ENCODE data around the gene PPP2R5B.
A peak's percentile ranks its signal among the peaks of the same experiment; 100 is the strongest.

Gene PPP2R5B

GRCh38 chr11:64888729-64889511, 35.6 kb upstream of the PPP2R5B start:
- DNase-seq: no peak

- DNase-seq: no peak
These were observed 34.0 kb upstream of the PPP2R5B start for GRCh38 chr11:64890522-64890939.

- no peak for DNase-seq
These were observed 33.2 kb upstream of the PPP2R5B start for GRCh38 chr11:64891215-64891848.

- DNase-seq: no peak
These were observed 32.6 kb upstream of the PPP2R5B start for GRCh38 chr11:64891880-64892279.

- no peak for DNase-seq
These were observed 32.1 kb upstream of the PPP2R5B start for GRCh38 chr11:64892411-64892831.

- DNase-seq: no peak
These were observed 31.7 kb upstream of the PPP2R5B start for GRCh38 chr11:64892838-64893193.

GRCh38 chr11:64893194-64894069, 31.1 kb upstream of the PPP2R5B start:
- DNase-seq: no peak

- DNase-seq: peak; percentile 49
These were observed 30.2 kb upstream of the PPP2R5B start for GRCh38 chr11:64894070-64894811.

GRCh38 chr11:64894812-64895452, 29.6 kb upstream of the PPP2R5B start:
- DNase-seq: no peak

GRCh38 chr11:64896448-64897022, 28.0 kb upstream of the PPP2R5B start:
- DNase-seq: no peak

GRCh38 chr11:64897381-64898075, 27.0 kb upstream of the PPP2R5B start:
- DNase-seq: no peak

GRCh38 chr11:64898076-64898445, 26.4 kb upstream of the PPP2R5B start:
- DNase-seq: no peak

GRCh38 chr11:64898541-64898940, 25.9 kb upstream of the PPP2R5B start:
- no peak for DNase-seq

- DNase-seq: no peak
These were observed 24.2 kb upstream of the PPP2R5B start for GRCh38 chr11:64900263-64900678.

- DNase-seq: no peak
These were observed 23.7 kb upstream of the PPP2R5B start for GRCh38 chr11:64900774-64901173.

GRCh38 chr11:64902102-64902900, 22.2 kb upstream of the PPP2R5B start:
- DNase-seq: no peak

- no peak for DNase-seq
These were observed 21.1 kb upstream of the PPP2R5B start for GRCh38 chr11:64903291-64903833.

- no peak for DNase-seq
These were observed 18.8 kb upstream of the PPP2R5B start for GRCh38 chr11:64905516-64906313.

GRCh38 chr11:64906314-64906635, 18.2 kb upstream of the PPP2R5B start:
- no peak for DNase-seq
